GM12892 (cell line): ENCODE measurements around the gene DNAJB1.
"Not testable (repeated sequence)": the region's sequence is repeated elsewhere in the genome, so short reads cannot be mapped to it uniquely, and the experiment has no call there.

Source experiments
- DNase-seq: peaks from one replicate; pipeline ENCODE4 v3.0.0; 2011; ENCODE audit not compliant: insufficient read length
- FAIRE-seq: peaks from 2 replicates; lab custom pipeline; 2011; peaks lifted over from hg19 to GRCh38; lab: Jason Lieb, UNC
- POLR2A ChIP-seq: IDR thresholded peaks from 2 replicates; pipeline ENCODE4 v1.6.1; 2011; ENCODE audit warnings: low read depth, low read length, control low read depth
- POLR2AphosphoS5 ChIP-seq: IDR thresholded peaks from 2 replicates; pipeline ENCODE4 v1.6.1; 2011; ENCODE audit warnings: low read depth, low read length, control low read depth
- TAF1 ChIP-seq: IDR thresholded peaks from 2 replicates; pipeline ENCODE4 v1.6.1; 2011; ENCODE audit warnings: low read depth, mild to moderate bottlenecking, control low read depth, low read length, borderline replicate concordance

The DNAJB1 gene

GRCh38 chr19:14550201-14550754 lies 32.1 kb upstream of the DNAJB1 start:
- FAIRE-seq (no peak), DNase-seq (no peak)
- TF ChIP-seq POLR2AphosphoS5 = no peak
- no peak for TF ChIP-seq TAF1
- TF ChIP-seq POLR2A = no peak

- TF ChIP-seq POLR2AphosphoS5 (no peak), TAF1 (no peak), POLR2A (no peak)
- FAIRE-seq (no peak), DNase-seq (no peak)
These were observed 27.5 kb upstream of the DNAJB1 start for GRCh38 chr19:14545716-14546082.

- DNase-seq = no peak
- TF ChIP-seq POLR2A (no peak), POLR2AphosphoS5 (no peak), TAF1 (no peak)
- FAIRE-seq = no peak
These were observed 26.9 kb upstream of the DNAJB1 start for GRCh38 chr19:14544977-14545715.

GRCh38 chr19:14544047-14544446 lies 25.9 kb upstream of the DNAJB1 start:
- no peak for TF ChIP-seq POLR2A
- TF ChIP-seq TAF1 = no peak
- no peak for TF ChIP-seq POLR2AphosphoS5
- no peak for DNase-seq
- FAIRE-seq = no peak

GRCh38 chr19:14542711-14543328 lies 24.6 kb upstream of the DNAJB1 start:
- FAIRE-seq (no peak), DNase-seq (no peak)
- no peak for TF ChIP-seq TAF1
- no peak for TF ChIP-seq POLR2A
- no peak for TF ChIP-seq POLR2AphosphoS5

- not testable (repeated sequence) for FAIRE-seq, DNase-seq
These were observed 23.8 kb upstream of the DNAJB1 start for GRCh38 chr19:14541979-14542378.

- TF ChIP-seq POLR2AphosphoS5 = no peak
- TF ChIP-seq TAF1 = no peak
- no peak for TF ChIP-seq POLR2A
- DNase-seq (no peak), FAIRE-seq (no peak)
These were observed 22.7 kb upstream of the DNAJB1 start for GRCh38 chr19:14540741-14541525.

GRCh38 chr19:14536926-14537692 lies 18.9 kb upstream of the DNAJB1 start:
- DNase-seq (no peak), FAIRE-seq (no peak)
- no peak for TF ChIP-seq TAF1
- TF ChIP-seq POLR2A = no peak
- TF ChIP-seq POLR2AphosphoS5 = no peak

GRCh38 chr19:14533450-14533849 lies 15.3 kb upstream of the DNAJB1 start:
- FAIRE-seq = no peak
- TF ChIP-seq TAF1 = no peak
- no peak for TF ChIP-seq POLR2A
- no peak for TF ChIP-seq POLR2AphosphoS5
- no peak for DNase-seq

GRCh38 chr19:14530506-14530905 lies 12.3 kb upstream of the DNAJB1 start:
- no peak for FAIRE-seq

GRCh38 chr19:14530005-14530348 lies 11.8 kb upstream of the DNAJB1 start:
- DNase-seq = no peak
- no peak for FAIRE-seq
- TF ChIP-seq TAF1 (no peak), POLR2A (no peak), POLR2AphosphoS5 (no peak)

More at GRCh38 chr19:14530506-14530905, 12.3 kb upstream of the DNAJB1 start:
- TF ChIP-seq TAF1 (no peak), POLR2A (no peak), POLR2AphosphoS5 (no peak)
- DNase-seq = no peak
